Pancreas (tissue), 10 donors: Measurements from ENCODE around the gene CCDC83. TPM values are rescaled to one million over a fixed set of nuclear protein-coding genes. Genes with fewer than 3 reads are reported as not detected.

Experiments
- ATAC-seq, 4 donors: fragments of 200-7000 bp; cut with Tn5 transposase; one replicate each; pipeline versions ENCODE4 v1.8.0 to v1.9.1; 2020; ENCODE audit warnings: mild to moderate bottlenecking in 4 of 4, moderate library complexity in 4 of 4
- DNase-seq, 6 donors: peaks; one replicate each; pipeline ENCODE4 v3.0.0-alpha.2; 2020
- FAIRE-seq: peaks from 2 replicates; lab custom pipeline; 2012; peaks lifted over from hg19 to GRCh38; lab: Jason Lieb, UNC
- H3K27ac ChIP-seq, 4 donors: fragments of 200-600 bp; sonication (generic); 1 replicate in 3 of 4; 2 replicates in 1 of 4; pipeline versions ENCODE4 v1.5.0 to v1.8.0; 2020
- H3K27me3 ChIP-seq, 4 donors: fragments of 200-600 bp; one replicate each; pipeline ENCODE4 v1.8.0; 2021
- H3K36me3 ChIP-seq, 3 donors: fragments of 200-600 bp; sonication (generic) in 1 of 3; one replicate each; pipeline versions ENCODE4 v1.5.0 to v1.8.0; 2020 to 2021
- H3K4me1 ChIP-seq, 3 donors: fragments of 200-600 bp; one replicate each; pipeline ENCODE4 v1.8.0; 2021
- H3K4me3 ChIP-seq, 4 donors: fragments of 200-600 bp; sonication (generic) in 2 of 4; one replicate each; pipeline versions ENCODE4 v1.5.0 to v1.8.0; 2020 to 2021
- H3K9me3 ChIP-seq, 4 donors: fragments of 200-600 bp; one replicate each; pipeline ENCODE4 v1.8.0; 2021
- CTCF ChIP-seq, 4 donors: fragments of 200-600 bp; sonication (generic) in 3 of 4; IDR thresholded peaks; one replicate each; pipeline versions ENCODE4 v1.5.0 to v1.8.0; 2021; ENCODE audit warnings: antibody characterized with exemption in 4 of 4
- WGBS, 2 donors: extraction: QIAGEN DNeasy Blood & Tissue Kit; methylation state at CpG; one replicate each; pipeline ENCODE4 v1.1.7; 2013; 5-methylcytosine and 5-hydroxymethylcytosine counted together
- intact Hi-C, 3 donors: fragments of 100-400 bp; cut with DNase I; formaldehyde crosslinking; loops; one replicate each; pipeline versions ENCODE4 v1.11.1 to v1.14.2; 2022
- polyA plus RNA-seq, 2 donors: library from polyadenylated mRNA; stranded (reverse); fragments of 200-250 nt; gene quantifications; one replicate each; pipeline ENCODE4 v1.2.3, GENCODE V29; 2013
- total RNA-seq, 6 donors: library from RNA; stranded (reverse); fragmentation: NEBNext Ultra II Directional in 4 of 6; extraction: Animal tissue kit (Norgen Biotek cat#: 25700) in 4 of 6; gene quantifications; one replicate each; pipeline versions ENCODE4 v1.2.1 to v1.2.4, GENCODE V29; 2021 to 2023
- donor health status: healthy with polysubstance abuse.
- donor health status: DM: no; HTN: no; CAD: no; lungs with moderate emphysema.
- donor health status: DM: no; HTN: no; CAD: no.
- donor health status: control.
- donor health status: control.
- donor health status: Bipolar disorder and iron deficiency.
- donor health status: DM: yes; HTN: yes; CAD: no.
- donor health status: DM: no; HTN: no; CAD: no.
- donor health status: DM: no; HTN: no; CAD: no.
- donor health status: DM: yes; HTN: yes; CAD: no.

The CCDC83 gene
- total and polyA plus RNA-seq, 8 donors = not detected

- Histone ChIP-seq H3K27ac (no peak overlapping the region), H3K36me3 (no peaks in the 10 kb centered on the region), H3K4me1 (peaks cover 0 to 10% (median 6%) of the 10 kb centered on the region in 3 donors), H3K4me3 (no peak overlapping the region), H3K9me3 (no peaks in the 10 kb centered on the region), H3K27me3 (no peaks in the 10 kb centered on the region)
- WGBS, 2 donors = 67 to 84% methylated on average over 3 of the region's 3 CpGs
- intact Hi-C loops = no loop called here
- DNase-seq (no peak), ATAC-seq (no peak), FAIRE-seq (no peak)
- no peak for TF ChIP-seq CTCF (IDR thresholded peaks at IDR 0.05)
Observed at GRCh38 chr11:85825616-85826015, 29.6 kb upstream of the CCDC83 start.

- no peaks in the 10 kb centered on the region for H3K9me3 ChIP-seq
- 71 to 83% methylated on average over 7 of the region's 7 CpGs for WGBS, 2 donors
- peaks cover 0 to 8% (median 6%) of the 10 kb centered on the region in 3 donors for H3K4me1 ChIP-seq
- no peak for ATAC-seq
- TF ChIP-seq CTCF (IDR thresholded peaks at IDR 0.05) = no peak
- FAIRE-seq = no peak
- H3K36me3 ChIP-seq = no peaks in the 10 kb centered on the region
- intact Hi-C loops = no loop called here
- no peak overlapping the region for H3K27ac ChIP-seq
- DNase-seq = peak in 1 of 6 donors; percentile 22
- H3K4me3 ChIP-seq = no peak overlapping the region
- H3K27me3 ChIP-seq = no peaks in the 10 kb centered on the region
Observed at GRCh38 chr11:85826116-85826855, 28.9 kb upstream of the CCDC83 start.

- FAIRE-seq = peak; percentile 20
- H3K4me1 ChIP-seq = peaks cover 0 to 2% (median 0%) of the 10 kb centered on the region in 3 donors
- no peaks in the 10 kb centered on the region for H3K9me3 ChIP-seq
- no peak overlapping the region for H3K4me3 ChIP-seq
- TF ChIP-seq CTCF (IDR thresholded peaks at IDR 0.05) = no peak
- peak overlapping the region in 2 of 4 donors; percentile 53 to 64 for H3K27ac ChIP-seq
- no peak for DNase-seq
- WGBS, 2 donors = 36 to 45% methylated on average over 2 of the region's 2 CpGs
- intact Hi-C loops = no loop called here
- H3K27me3 ChIP-seq = no peaks in the 10 kb centered on the region
- no peaks in the 10 kb centered on the region for H3K36me3 ChIP-seq
- ATAC-seq = peak; percentile 31 to 69 (median 60)
Observed at GRCh38 chr11:85827748-85828639, 27.2 kb upstream of the CCDC83 start.

GRCh38 chr11:85828640-85828978, 26.6 kb upstream of the CCDC83 start:
- DNase-seq (no peak), FAIRE-seq (no peak), ATAC-seq (no peak)
- H3K27ac ChIP-seq = peak overlapping the region in 1 of 4 donors; percentile 64
- no peaks in the 10 kb centered on the region for H3K27me3 ChIP-seq
- H3K9me3 ChIP-seq = no peaks in the 10 kb centered on the region
- 66% methylated on average over 1 of the region's 1 CpG for WGBS, 2 donors
- intact Hi-C loops = no loop called here
- peaks cover 0 to 2% (median 0%) of the 10 kb centered on the region in 3 donors for H3K4me1 ChIP-seq
- no peak overlapping the region for H3K4me3 ChIP-seq
- no peak for TF ChIP-seq CTCF (IDR thresholded peaks at IDR 0.05)
- no peaks in the 10 kb centered on the region for H3K36me3 ChIP-seq
